Urothelium cell line (cell line): ENCODE measurements around the gene TEX22.

Experiments used
- DNase-seq: peaks from one replicate; pipeline ENCODE4 v3.0.0; 2011; ENCODE audit warnings: low spot score, mixed read lengths
- FAIRE-seq: peaks from 2 replicates; lab custom pipeline; 2011; peaks lifted over from hg19 to GRCh38; lab: Jason Lieb, UNC

TEX22 gene

DNA sequence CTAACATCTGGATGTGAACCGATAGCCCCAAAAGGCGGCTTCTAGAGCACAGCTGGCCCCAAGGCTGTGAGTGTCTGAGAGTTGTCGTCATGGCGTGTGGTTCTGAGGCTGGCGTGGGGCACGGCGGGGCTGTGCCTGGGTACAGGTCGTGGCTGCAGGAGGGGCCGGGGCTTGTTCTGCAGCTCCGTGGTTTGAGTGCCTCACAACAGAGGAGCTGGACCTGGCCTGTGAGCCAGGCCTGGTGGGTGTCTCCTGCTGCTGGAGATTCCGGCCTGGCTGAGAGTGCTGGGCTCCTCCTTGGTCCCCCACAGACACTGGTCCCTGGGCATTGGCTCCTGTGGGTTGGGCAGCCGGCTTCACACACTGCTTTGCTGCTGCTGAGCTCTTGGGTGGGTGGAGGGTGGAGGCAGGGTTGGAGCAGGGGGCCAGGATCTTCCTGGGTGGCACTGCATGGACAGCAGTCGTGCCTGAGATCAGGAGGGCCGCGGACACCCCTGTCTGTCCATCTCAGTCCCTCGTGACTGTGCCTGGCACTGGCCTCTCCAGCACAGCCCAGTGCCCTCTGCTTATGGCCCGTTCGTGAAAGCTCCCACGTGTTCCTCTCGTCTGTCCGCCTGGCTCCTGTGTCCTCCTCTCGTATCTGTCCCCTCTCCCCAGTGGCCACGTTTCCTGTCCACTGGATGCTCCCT is 31.8 kb upstream of the TEX22 start:
- no peak for FAIRE-seq

GRCh38 chr14:105367116-105368031 is 31.0 kb upstream of the TEX22 start:
- no peak for FAIRE-seq
- DNase-seq = no peak

More for the DNA sequence above, 31.8 kb upstream of the TEX22 start:
- DNase-seq = no peak

- no peak for FAIRE-seq
- no peak for DNase-seq
These were observed 30.3 kb upstream of the TEX22 start for GRCh38 chr14:105368032-105368417.

- DNase-seq (no peak), FAIRE-seq (no peak)
These were observed 29.9 kb upstream of the TEX22 start for GRCh38 chr14:105368426-105368825.

- no peak for FAIRE-seq
- no peak for DNase-seq
These were observed 29.3 kb upstream of the TEX22 start for GRCh38 chr14:105368910-105369652.

DNA sequence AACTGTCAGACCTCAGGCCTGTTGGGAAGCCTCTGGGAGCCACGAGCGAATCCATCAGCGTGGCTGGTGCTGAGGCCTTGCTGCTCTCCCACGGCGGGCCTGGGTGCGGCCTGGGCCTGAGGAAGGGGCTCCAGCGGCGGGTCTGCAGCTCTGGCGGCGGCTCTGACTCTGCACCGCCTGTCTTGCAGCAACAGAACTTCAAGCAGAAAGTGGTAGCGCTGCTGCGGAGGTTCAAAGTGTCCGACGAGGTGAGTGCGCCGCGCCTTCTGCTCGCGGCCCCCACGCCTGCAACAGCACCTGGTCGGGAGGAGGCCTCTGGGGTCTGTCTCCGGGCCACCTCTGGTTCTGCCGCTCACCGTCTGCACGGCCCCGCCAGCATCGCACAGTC is 28.7 kb upstream of the TEX22 start:
- DNase-seq = no peak
- no peak for FAIRE-seq

DNA sequence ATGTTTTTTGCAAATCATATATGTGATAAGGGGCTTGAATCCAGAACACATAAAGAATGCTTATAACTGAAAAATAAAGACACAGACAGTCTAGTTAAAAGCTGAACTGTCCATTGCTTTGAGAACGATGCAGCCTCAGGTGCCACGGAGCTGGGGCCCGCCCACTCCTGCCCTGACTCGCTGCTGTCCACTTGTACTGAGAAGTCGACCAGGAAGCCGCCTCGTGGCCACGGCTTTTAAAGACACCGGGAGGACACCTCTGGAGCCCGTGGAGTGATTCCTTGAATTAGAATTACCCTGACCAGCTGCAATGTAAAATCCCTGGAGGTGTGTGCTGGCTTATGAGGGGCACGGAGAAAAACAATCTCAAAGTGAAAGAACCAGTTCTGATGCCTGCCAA is 23.9 kb upstream of the TEX22 start:
- FAIRE-seq (no peak), DNase-seq (no peak)

DNA sequence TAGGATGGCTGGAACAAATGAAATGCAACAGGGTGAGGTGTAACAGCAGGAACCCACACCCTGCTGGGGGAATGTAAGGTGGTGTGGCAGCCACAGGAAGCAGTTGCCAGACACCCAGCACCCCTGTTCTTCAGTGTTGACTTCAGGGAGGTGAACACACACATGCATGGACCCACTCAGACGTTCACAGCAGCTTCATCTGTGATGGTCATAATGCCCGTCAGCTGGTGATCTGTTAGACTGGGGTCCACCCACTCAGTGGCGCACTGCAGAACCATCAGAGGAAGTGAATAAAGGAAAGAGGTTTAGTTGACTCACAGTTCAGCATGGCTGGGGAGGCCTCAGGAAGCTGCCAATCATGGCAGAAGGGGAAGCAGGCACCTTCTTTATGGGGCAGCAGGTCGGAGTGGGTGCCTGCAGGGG is 22.7 kb upstream of the TEX22 start:
- FAIRE-seq (no peak), DNase-seq (no peak)

DNA sequence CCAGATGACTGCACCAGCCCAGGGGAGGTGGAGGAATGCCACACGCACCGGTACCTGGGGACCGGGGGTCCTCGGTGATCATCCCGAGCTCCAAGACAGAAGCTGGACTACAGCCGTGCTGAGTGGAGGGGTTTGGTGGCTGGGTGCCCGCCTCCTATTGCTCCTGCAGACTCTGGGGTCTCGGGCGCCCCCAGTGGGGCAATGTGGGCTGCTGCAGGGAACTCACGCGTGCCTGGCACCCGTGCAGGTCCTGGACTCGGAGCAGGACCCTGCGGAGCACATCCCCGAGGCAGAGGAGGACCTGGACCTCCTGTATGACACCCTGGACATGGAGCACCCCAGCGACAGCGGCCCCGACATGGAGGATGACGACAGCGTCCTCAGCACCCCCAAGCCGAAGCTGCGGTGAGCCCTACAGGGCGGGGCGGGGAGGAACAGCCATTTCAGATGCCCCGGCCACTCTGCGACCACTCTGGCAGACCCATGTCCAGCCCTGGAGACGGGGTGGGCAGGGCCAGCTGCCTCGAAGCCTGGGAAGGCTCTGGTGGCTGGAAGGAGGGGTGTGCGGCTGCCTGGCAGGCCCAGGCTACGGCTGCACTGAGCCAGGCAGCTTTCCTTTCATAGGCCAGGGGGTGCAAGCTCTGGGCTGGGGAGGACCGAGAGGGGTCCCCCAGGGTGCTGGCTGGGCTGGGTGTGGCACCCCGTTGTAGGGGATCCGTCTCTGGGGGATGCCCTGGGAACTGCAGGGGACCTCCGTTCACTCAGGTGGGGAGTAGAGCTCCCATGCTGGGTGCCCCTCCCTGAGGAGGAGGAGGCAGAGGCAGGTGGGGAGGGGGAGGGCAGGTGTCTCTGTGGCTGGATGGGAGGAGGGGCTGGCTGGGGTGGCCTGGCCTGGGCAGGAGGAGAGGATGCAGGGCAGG is 21.6 kb upstream of the TEX22 start:
- FAIRE-seq (no peak), DNase-seq (no peak)

- no peak for FAIRE-seq
- DNase-seq = no peak
These were observed 20.7 kb upstream of the TEX22 start for GRCh38 chr14:105377555-105378182.

GRCh38 chr14:105378199-105378598 is 20.1 kb upstream of the TEX22 start:
- no peak for FAIRE-seq
- DNase-seq = no peak

DNA sequence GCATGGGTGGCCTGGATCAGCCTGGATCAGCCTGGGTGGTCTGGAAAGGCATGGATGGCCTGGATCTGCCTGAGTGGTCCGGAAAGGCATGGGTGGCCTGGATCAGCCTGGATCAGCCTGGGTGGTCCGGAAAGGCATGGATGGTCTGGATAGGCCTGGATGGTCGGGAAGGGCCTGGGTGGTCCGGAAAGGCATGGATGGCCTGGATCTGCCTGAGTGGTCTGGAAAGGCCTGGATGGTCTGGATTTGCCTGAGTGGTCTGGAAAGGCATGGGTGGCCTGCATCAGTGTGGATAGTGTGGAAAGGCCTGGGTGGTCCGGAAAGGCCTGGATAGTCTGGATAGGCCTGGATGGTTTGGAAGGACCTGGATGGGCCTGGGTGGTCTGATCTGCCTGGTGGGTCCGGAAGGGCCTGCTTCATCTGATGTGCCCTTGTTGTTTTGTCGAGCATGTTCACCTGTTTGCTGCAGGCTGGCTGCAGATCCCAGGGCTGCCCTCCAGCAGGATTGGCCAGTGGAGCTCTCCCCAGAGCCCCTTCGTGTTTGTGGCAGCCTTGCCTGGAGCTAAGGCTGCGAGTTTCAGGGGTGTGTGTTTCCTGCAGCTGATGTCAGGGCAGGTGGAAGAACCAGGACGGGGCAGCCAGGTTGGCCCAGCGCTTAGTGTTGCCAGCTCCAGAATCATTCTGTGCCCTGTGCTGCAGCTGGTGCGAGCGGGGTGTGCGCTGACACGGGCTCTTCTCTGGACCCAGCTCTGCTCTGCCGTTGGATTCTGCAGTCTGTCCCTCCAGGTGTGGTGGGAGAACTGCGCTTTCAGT is 19.3 kb upstream of the TEX22 start:
- FAIRE-seq = no peak
- DNase-seq = no peak

DNA sequence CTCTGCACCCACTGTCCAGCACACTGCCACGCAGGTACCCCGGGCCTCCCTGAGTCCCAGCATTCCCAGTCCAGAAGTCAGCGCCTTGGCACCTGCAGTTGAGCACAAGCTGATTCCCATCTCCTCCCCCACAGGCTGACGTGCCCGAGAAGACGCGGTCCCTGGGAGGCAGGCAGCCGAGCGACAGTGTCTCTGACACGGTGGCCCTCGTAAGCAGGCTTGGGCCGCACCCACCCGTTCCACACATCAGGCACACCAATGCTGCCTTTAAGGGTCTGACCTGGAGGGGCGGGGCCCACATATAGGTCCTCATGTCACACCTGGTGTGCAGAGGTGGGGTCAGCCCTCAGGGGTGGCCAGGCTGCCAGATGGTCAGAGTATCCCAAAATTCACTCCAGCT is 18.4 kb upstream of the TEX22 start:
- FAIRE-seq (no peak), DNase-seq (no peak)

GRCh38 chr14:105380756-105381155 is 17.6 kb upstream of the TEX22 start:
- no peak for FAIRE-seq
- DNase-seq = no peak

- FAIRE-seq (no peak), DNase-seq (no peak)
These were observed 16.6 kb upstream of the TEX22 start for GRCh38 chr14:105381446-105382342.

GRCh38 chr14:105382343-105383082 is 15.8 kb upstream of the TEX22 start:
- DNase-seq (no peak), FAIRE-seq (no peak)

DNA sequence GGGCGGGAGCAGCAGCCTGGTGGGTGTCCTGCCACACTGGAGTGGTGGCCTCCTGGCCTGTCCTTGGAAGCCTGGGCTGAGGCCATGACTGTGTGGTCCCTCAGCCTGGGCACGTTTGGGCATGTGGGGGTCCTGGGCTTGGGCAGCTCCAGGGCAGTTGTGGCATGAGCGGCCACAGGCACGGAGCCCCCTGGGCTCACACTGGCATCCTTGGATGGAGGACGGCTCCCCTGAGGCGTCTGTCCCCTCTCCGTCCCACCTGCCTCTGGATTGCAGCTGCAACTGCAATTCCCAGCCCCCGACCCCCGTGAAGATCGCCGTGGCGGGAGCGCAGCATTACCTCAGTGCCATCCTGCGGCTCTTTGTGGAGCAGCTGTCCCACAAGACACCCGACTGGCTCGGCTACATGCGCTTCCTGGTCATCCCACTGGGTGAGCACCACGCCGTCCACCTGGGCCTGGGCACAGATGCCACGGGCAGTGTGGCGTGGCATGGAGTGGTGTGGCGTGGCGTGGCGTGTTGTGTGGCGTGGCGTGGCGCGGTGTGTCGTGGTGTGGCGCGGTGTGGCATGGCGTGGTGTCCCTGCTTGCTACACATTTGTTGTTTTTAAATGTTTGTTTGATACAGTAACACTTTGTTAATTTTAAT is 15.1 kb upstream of the TEX22 start:
- no peak for FAIRE-seq
- DNase-seq = no peak
